H1 (cell line): ENCODE results near the gene ATG16L2. TPM values are rescaled to one million over a fixed set of nuclear protein-coding genes. Genes with fewer than 3 reads are reported as not detected.

Experiments
- CHD2 ChIP-seq: IDR thresholded peaks from 2 replicates; pipeline ENCODE4 v1.6.1; 2012; ENCODE audit warnings: low read length, improper control_type of control experiment
- HDAC2 ChIP-seq, 2 experiments: fragments of 300-600 bp in 1 of 2; sonication (generic) in 1 of 2; IDR thresholded peaks; 2 replicates each; pipeline ENCODE4 v1.6.1; 2011 to 2012; ENCODE audit warnings: low read depth in 2 of 2, low read length in 2 of 2, mild to moderate bottlenecking in 2 of 2, moderate library complexity in 2 of 2, borderline replicate concordance in 1 of 2, inconsistent platforms in 1 of 2
- HDAC6 ChIP-seq: IDR thresholded peaks from one replicate; pipeline ENCODE4 v1.7.1; 2012; ENCODE audit warnings: low read depth, mild to moderate bottlenecking, inconsistent platforms, low read length, moderate library complexity
- PHF8 ChIP-seq: fragments of 200-600 bp; sonication (generic); conservative IDR thresholded peaks from 2 replicates; pipeline ENCODE4 v1.7.1; 2012; ENCODE audit warnings: low read depth, mild to moderate bottlenecking, inconsistent platforms, low read length, moderate library complexity
- POLR2A ChIP-seq, 2 experiments: IDR thresholded peaks; 1 replicate in 1 of 2; 2 replicates in 1 of 2; pipeline ENCODE4 v1.6.1; 2011; ENCODE audit warnings: low read depth in 2 of 2, low read length in 2 of 2, mild to moderate bottlenecking in 2 of 2; ENCODE audit errors: control extremely low read depth in 1 of 2
- RBBP5 ChIP-seq: IDR thresholded peaks from 2 replicates; pipeline ENCODE4 v1.7.1; 2012; ENCODE audit warnings: low read depth, mild to moderate bottlenecking, inconsistent platforms, low read length, moderate library complexity, borderline replicate concordance
- SIX5 ChIP-seq: IDR thresholded peaks from 2 replicates; pipeline ENCODE4 v1.6.1; 2011; ENCODE audit warnings: mild to moderate bottlenecking, low read depth, low read length
- SP1 ChIP-seq: IDR thresholded peaks from 2 replicates; pipeline ENCODE4 v1.6.1; 2011; ENCODE audit warnings: low read depth, low read length
- SP2 ChIP-seq: IDR thresholded peaks from 2 replicates; pipeline ENCODE4 v1.6.1; 2012; ENCODE audit warnings: mild to moderate bottlenecking, low read length, inconsistent platforms
- SP4 ChIP-seq: IDR thresholded peaks from 2 replicates; pipeline ENCODE4 v1.6.1; 2012; ENCODE audit warnings: low read length, inconsistent platforms
- TAF1 ChIP-seq: IDR thresholded peaks from 2 replicates; pipeline ENCODE4 v1.6.1; 2011; ENCODE audit warnings: mild to moderate bottlenecking, low read depth, low read length
- polyA plus RNA-seq, 7 experiments: library from polyadenylated mRNA; depleted of rRNA in 3 of 7; stranded (reverse) in 5 of 7; unstranded in 2 of 7; fragments of >200 nt in 5 of 7; fragments of 200-250 nt in 2 of 7; gene quantifications; 1 replicate in 5 of 7; 2 replicates in 1 of 7; 4 replicates in 1 of 7; pipeline versions ENCODE4 v1.2.1 to v1.2.3, GENCODE V29; 2011 to 2013; ENCODE audit warnings: missing spikeins in 2 of 7, mixed read lengths in 2 of 7
- total RNA-seq: library from RNA; stranded (reverse); fragmentation: NEBNext Ultra II Directional; extraction: Animal tissue kit (Norgen Biotek cat#: 25700); gene quantifications from 2 replicates; pipeline ENCODE4 v1.2.1, GENCODE V29; 2021
- TF ChIP-seq, protein P1 (sequence below): fragments of 300-600 bp; sonication (generic); IDR thresholded peaks from 2 replicates; pipeline ENCODE4 v1.7.1; 2012; ENCODE audit warnings: low read length, moderate library complexity, mild to moderate bottlenecking, inconsistent platforms; ENCODE audit not compliant: insufficient replicate concordance

Gene ATG16L2
- total and polyA plus RNA-seq, 2 of the 8 experiments (the other 6 are each of a cell fraction or from before 2014, with no cell fraction given): 11.0 to 18.5 TPM

GRCh38 chr11:72813740-72814285 lies 398 bp upstream of the ATG16L2 start (continued):
- no peak for TF ChIP-seq SP2
- TF ChIP-seq TAF1: peak; percentile 72
- TF ChIP-seq RBBP5: peak; percentile 6; the same call in 1 of the 2 replicates
- 0 out of 2 replicates have a peak, but pooled peaks have one; percentile 10 for TF ChIP-seq SP1
- no peak for TF ChIP-seq CHD2
- peak; percentile 75; the same call in 1 of the 2 replicates for TF ChIP-seq SP4
- no peak for TF ChIP-seq SIX5
- no peak for TF ChIP-seq HDAC2 (IDR thresholded peaks at IDR 0.05; ENCODE audit: borderline replicate concordance in 1 of 2, low read depth in 2 of 2, low read length in 2 of 2)
- TF ChIP-seq HDAC6: no peak
- TF ChIP-seq POLR2A (IDR thresholded peaks at IDR 0.05; ENCODE audit: control extremely low read depth in 1 of 2, low read depth in 2 of 2, low read length in 2 of 2): no peak
- TF ChIP-seq PHF8: no peak; the same call in none of the 2 replicates
- TF ChIP-seq, protein P1, sequence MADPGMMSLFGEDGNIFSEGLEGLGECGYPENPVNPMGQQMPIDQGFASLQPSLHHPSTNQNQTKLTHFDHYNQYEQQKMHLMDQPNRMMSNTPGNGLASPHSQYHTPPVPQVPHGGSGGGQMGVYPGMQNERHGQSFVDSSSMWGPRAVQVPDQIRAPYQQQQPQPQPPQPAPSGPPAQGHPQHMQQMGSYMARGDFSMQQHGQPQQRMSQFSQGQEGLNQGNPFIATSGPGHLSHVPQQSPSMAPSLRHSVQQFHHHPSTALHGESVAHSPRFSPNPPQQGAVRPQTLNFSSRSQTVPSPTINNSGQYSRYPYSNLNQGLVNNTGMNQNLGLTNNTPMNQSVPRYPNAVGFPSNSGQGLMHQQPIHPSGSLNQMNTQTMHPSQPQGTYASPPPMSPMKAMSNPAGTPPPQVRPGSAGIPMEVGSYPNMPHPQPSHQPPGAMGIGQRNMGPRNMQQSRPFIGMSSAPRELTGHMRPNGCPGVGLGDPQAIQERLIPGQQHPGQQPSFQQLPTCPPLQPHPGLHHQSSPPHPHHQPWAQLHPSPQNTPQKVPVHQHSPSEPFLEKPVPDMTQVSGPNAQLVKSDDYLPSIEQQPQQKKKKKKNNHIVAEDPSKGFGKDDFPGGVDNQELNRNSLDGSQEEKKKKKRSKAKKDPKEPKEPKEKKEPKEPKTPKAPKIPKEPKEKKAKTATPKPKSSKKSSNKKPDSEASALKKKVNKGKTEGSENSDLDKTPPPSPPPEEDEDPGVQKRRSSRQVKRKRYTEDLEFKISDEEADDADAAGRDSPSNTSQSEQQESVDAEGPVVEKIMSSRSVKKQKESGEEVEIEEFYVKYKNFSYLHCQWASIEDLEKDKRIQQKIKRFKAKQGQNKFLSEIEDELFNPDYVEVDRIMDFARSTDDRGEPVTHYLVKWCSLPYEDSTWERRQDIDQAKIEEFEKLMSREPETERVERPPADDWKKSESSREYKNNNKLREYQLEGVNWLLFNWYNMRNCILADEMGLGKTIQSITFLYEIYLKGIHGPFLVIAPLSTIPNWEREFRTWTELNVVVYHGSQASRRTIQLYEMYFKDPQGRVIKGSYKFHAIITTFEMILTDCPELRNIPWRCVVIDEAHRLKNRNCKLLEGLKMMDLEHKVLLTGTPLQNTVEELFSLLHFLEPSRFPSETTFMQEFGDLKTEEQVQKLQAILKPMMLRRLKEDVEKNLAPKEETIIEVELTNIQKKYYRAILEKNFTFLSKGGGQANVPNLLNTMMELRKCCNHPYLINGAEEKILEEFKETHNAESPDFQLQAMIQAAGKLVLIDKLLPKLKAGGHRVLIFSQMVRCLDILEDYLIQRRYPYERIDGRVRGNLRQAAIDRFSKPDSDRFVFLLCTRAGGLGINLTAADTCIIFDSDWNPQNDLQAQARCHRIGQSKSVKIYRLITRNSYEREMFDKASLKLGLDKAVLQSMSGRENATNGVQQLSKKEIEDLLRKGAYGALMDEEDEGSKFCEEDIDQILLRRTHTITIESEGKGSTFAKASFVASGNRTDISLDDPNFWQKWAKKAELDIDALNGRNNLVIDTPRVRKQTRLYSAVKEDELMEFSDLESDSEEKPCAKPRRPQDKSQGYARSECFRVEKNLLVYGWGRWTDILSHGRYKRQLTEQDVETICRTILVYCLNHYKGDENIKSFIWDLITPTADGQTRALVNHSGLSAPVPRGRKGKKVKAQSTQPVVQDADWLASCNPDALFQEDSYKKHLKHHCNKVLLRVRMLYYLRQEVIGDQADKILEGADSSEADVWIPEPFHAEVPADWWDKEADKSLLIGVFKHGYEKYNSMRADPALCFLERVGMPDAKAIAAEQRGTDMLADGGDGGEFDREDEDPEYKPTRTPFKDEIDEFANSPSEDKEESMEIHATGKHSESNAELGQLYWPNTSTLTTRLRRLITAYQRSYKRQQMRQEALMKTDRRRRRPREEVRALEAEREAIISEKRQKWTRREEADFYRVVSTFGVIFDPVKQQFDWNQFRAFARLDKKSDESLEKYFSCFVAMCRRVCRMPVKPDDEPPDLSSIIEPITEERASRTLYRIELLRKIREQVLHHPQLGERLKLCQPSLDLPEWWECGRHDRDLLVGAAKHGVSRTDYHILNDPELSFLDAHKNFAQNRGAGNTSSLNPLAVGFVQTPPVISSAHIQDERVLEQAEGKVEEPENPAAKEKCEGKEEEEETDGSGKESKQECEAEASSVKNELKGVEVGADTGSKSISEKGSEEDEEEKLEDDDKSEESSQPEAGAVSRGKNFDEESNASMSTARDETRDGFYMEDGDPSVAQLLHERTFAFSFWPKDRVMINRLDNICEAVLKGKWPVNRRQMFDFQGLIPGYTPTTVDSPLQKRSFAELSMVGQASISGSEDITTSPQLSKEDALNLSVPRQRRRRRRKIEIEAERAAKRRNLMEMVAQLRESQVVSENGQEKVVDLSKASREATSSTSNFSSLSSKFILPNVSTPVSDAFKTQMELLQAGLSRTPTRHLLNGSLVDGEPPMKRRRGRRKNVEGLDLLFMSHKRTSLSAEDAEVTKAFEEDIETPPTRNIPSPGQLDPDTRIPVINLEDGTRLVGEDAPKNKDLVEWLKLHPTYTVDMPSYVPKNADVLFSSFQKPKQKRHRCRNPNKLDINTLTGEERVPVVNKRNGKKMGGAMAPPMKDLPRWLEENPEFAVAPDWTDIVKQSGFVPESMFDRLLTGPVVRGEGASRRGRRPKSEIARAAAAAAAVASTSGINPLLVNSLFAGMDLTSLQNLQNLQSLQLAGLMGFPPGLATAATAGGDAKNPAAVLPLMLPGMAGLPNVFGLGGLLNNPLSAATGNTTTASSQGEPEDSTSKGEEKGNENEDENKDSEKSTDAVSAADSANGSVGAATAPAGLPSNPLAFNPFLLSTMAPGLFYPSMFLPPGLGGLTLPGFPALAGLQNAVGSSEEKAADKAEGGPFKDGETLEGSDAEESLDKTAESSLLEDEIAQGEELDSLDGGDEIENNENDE: no peak
